HCT116 (cell line): ENCODE measurements around the gene BAG2. TPM values are rescaled to one million over a fixed set of nuclear protein-coding genes. Genes with fewer than 3 reads are reported as not detected.

Experiments used
- ATAC-seq: fragments of 200-7000 bp; cut with Tn5 transposase; 2 replicates; pipeline ENCODE4 v1.9.1; 2020; ENCODE audit warnings: mild to moderate bottlenecking, moderate library complexity
- BruUV-seq: library from RNA; stranded (reverse); fragments of 400-500 nt; replicated peaks from 2 replicates; lab custom pipeline; 2021; lab: Mats Ljungman, UMichigan
- CTCF ChIA-PET: fragments of 300-600 bp; sonication (Branson Sonifier 250); formaldehyde crosslinking; loops from one replicate; lab custom pipeline; 2021; ENCODE audit warnings: antibody characterized with exemption; lab: Charles Lee
- POLR2A ChIA-PET: fragments of 300-600, 350-600 bp; sonication (Branson Sonifier 250); formaldehyde crosslinking; loops from one replicate; lab custom pipeline; 2021; ENCODE audit warnings: antibody characterized with exemption; lab: Charles Lee
- RAD21 ChIA-PET, 2 experiments: fragments of 300-600 bp; sonication (Branson Sonifier 250); formaldehyde crosslinking; loops; one replicate each; lab custom pipeline; 2023; ENCODE audit warnings: low total read pairs in 2 of 2; ENCODE audit not compliant: uncharacterized antibody in 2 of 2, unreplicated experiment in 2 of 2, low non-redundant PET in 1 of 2; lab: Charles Lee
- DNase-seq: peaks from one replicate; pipeline ENCODE4 v3.0.0-alpha.2; 2010; ENCODE audit warnings: low read depth, low spot score
- H2AFZ ChIP-seq: fragments of 200-600 bp; shearing (Covaris generic), sonication (generic); 2 replicates; pipeline ENCODE4 v1.6.1; 2017; ENCODE audit warnings: low read depth, mixed run types, mixed read lengths, antibody characterized with exemption, low read length; ENCODE audit not compliant: poor library complexity, severe bottlenecking
- H3K27ac ChIP-seq: 2 replicates; pipeline ENCODE4 v1.5.1; 2012; ENCODE audit warnings: low read depth, low read length
- H3K27me3 ChIP-seq: fragments of 200-600 bp; sonication (generic); 2 replicates; pipeline ENCODE4 v1.6.1; 2016; ENCODE audit warnings: mixed run types, low read length, mixed read lengths; ENCODE audit not compliant: insufficient read depth
- H3K36me3 ChIP-seq, 2 experiments: fragments of 200-500 bp in 1 of 2; fragments of 200-600 bp in 1 of 2; sonication (Bioruptor generic) in 1 of 2; sonication (generic) in 1 of 2; 2 replicates each; pipeline versions ENCODE4 v1.5.1 to v1.6.1; 2014 to 2016; ENCODE audit warnings: low read length in 2 of 2, inconsistent platforms in 1 of 2, mixed read lengths in 1 of 2, mixed run types in 1 of 2; ENCODE audit not compliant: insufficient read depth in 2 of 2, control insufficient read depth in 1 of 2
- H3K4me1 ChIP-seq, 2 experiments: fragments of 200-600 bp in 1 of 2; sonication (generic) in 1 of 2; 2 replicates each; pipeline versions ENCODE4 v1.5.1 to v1.6.1; 2012 to 2017; ENCODE audit warnings: low read length in 2 of 2, inconsistent platforms in 1 of 2, mild to moderate bottlenecking in 1 of 2, mixed read lengths in 1 of 2, mixed run types in 1 of 2, moderate library complexity in 1 of 2; ENCODE audit not compliant: insufficient read depth in 2 of 2, control insufficient read depth in 1 of 2
- H3K4me2 ChIP-seq: fragments of 200-600 bp; sonication (generic); 2 replicates; pipeline ENCODE4 v1.6.1; 2017; ENCODE audit warnings: mixed run types, low read length, mixed read lengths
- H3K4me3 ChIP-seq, 2 experiments: fragments of 200-600 bp in 1 of 2; sonication (generic) in 1 of 2; replicated peaks in 1 of 2; 2 replicates each; pipeline ENCODE4 v1.5.1; 2011 to 2016; ENCODE audit warnings: low read length in 2 of 2, control low read depth in 1 of 2, low read depth in 1 of 2, mild to moderate bottlenecking in 1 of 2, mixed read lengths in 1 of 2, mixed run types in 1 of 2
- H3K79me2 ChIP-seq: fragments of 200-600 bp; sonication (generic); 2 replicates; pipeline ENCODE4 v1.6.1; 2017; ENCODE audit warnings: mild to moderate bottlenecking, mixed run types, low read length, moderate library complexity, mixed read lengths; ENCODE audit not compliant: insufficient read depth
- H3K9ac ChIP-seq: fragments of 200-600 bp; sonication (generic); 2 replicates; pipeline ENCODE4 v1.6.1; 2016; ENCODE audit warnings: low read length, mixed read lengths
- H3K9me2 ChIP-seq: fragments of 200-600 bp; sonication (generic), shearing (Covaris generic); 2 replicates; pipeline ENCODE4 v1.6.1; 2017; ENCODE audit warnings: mixed run types, mild to moderate bottlenecking, moderate library complexity; ENCODE audit not compliant: insufficient read depth
- H3K9me3 ChIP-seq, 2 experiments: fragments of 200-500 bp in 1 of 2; fragments of 200-600 bp in 1 of 2; sonication (Bioruptor generic) in 1 of 2; sonication (generic) in 1 of 2; 2 replicates each; pipeline ENCODE4 v1.6.1; 2014 to 2017; ENCODE audit warnings: low read length in 2 of 2, mixed read lengths in 2 of 2, inconsistent platforms in 1 of 2, low read depth in 1 of 2, mild to moderate bottlenecking in 1 of 2, mixed run types in 1 of 2, moderate library complexity in 1 of 2; ENCODE audit not compliant: control insufficient read depth in 1 of 2, insufficient read depth in 1 of 2
- H4K20me1 ChIP-seq: fragments of 200-600 bp; sonication (generic), shearing (Covaris generic); 2 replicates; pipeline ENCODE4 v1.6.1; 2017; ENCODE audit warnings: mixed run types, mild to moderate bottlenecking, moderate library complexity; ENCODE audit not compliant: insufficient read depth
- ATF3 ChIP-seq: IDR thresholded peaks from 2 replicates; pipeline ENCODE4 v1.6.1; 2012
- CBX3 ChIP-seq: IDR thresholded peaks from 2 replicates; pipeline ENCODE4 v1.6.1; 2012; ENCODE audit warnings: low read depth
- CEBPB ChIP-seq: IDR thresholded peaks from 2 replicates; pipeline ENCODE4 v1.6.1; 2012; ENCODE audit warnings: low read depth
- ELF1 ChIP-seq: IDR thresholded peaks from 2 replicates; pipeline ENCODE4 v1.6.1; 2012; ENCODE audit warnings: low read depth, borderline replicate concordance
- EZH2 ChIP-seq: fragments of 200-600 bp; sonication (generic); IDR thresholded peaks from 2 replicates; pipeline ENCODE4 v1.6.1; 2017; ENCODE audit warnings: antibody characterized with exemption, mixed run types
- FOSL1 ChIP-seq: IDR thresholded peaks from 2 replicates; pipeline ENCODE4 v1.6.1; 2012; ENCODE audit warnings: low read depth
- POLR2A ChIP-seq: IDR thresholded peaks from 2 replicates; pipeline ENCODE4 v1.7.0; 2011; ENCODE audit warnings: borderline replicate concordance; ENCODE audit not compliant: insufficient read depth, insufficient read length; ENCODE audit errors: extremely low read depth
- POLR2AphosphoS5 ChIP-seq: IDR thresholded peaks from 2 replicates; pipeline ENCODE4 v1.6.1; 2011; ENCODE audit warnings: mild to moderate bottlenecking, low read depth, low read length, moderate library complexity
- RAD21 ChIP-seq: IDR thresholded peaks from 2 replicates; pipeline ENCODE4 v1.6.1; 2012; ENCODE audit warnings: low read depth, mild to moderate bottlenecking
- SIN3A ChIP-seq: IDR thresholded peaks from 2 replicates; pipeline ENCODE4 v1.6.1; 2012; ENCODE audit warnings: low read depth
- SP1 ChIP-seq: IDR thresholded peaks from 2 replicates; pipeline ENCODE4 v1.6.1; 2012; ENCODE audit warnings: low read depth
- SRF ChIP-seq: IDR thresholded peaks from 2 replicates; pipeline ENCODE4 v1.6.1; 2012; ENCODE audit warnings: low read depth
- TCF7L2 ChIP-seq: IDR thresholded peaks from 2 replicates; pipeline ENCODE4 v1.7.0; 2011; ENCODE audit warnings: borderline replicate concordance, inconsistent platforms; ENCODE audit not compliant: insufficient read depth, insufficient read length; ENCODE audit errors: extremely low read depth
- YY1 ChIP-seq: IDR thresholded peaks from 2 replicates; pipeline ENCODE4 v1.6.1; 2011; ENCODE audit warnings: low read length, low read depth, moderate library complexity, mild to moderate bottlenecking; ENCODE audit not compliant: insufficient replicate concordance; ENCODE audit errors: extremely low read depth
- ZNF274 ChIP-seq: fragments of 200-500 bp; sonication (Bioruptor generic); IDR thresholded peaks from 2 replicates; pipeline ENCODE4 v1.6.1; 2014; ENCODE audit warnings: mild to moderate bottlenecking, low read depth, low read length, inconsistent platforms
- intact Hi-C: fragments of 100-400 bp; cut with micrococcal nuclease; formaldehyde crosslinking; loops from 2 replicates; pipeline ENCODE4 v1.10.0; 2022
- total RNA-seq: library from RNA; stranded (reverse); gene quantifications from one replicate; pipeline ENCODE4 v1.2.1, GENCODE V29; 2021; ENCODE audit not compliant: unreplicated experiment
- TF ChIP-seq, protein P1 (sequence below), 3 experiments: fragments of 200-600 bp in 1 of 3; sonication (generic) in 1 of 3; IDR thresholded peaks in 2 of 3; conservative IDR thresholded peaks in 1 of 3; 2 replicates each; pipeline ENCODE4 v1.5.1; 2012 to 2017; ENCODE audit warnings: low read depth in 2 of 3, low read length in 2 of 3, antibody characterized with exemption in 1 of 3, borderline replicate concordance in 1 of 3, control low read depth in 1 of 3, mild to moderate bottlenecking in 1 of 3, mixed read lengths in 1 of 3, mixed run types in 1 of 3, moderate library complexity in 1 of 3; ENCODE audit not compliant: insufficient read depth in 1 of 3
- TF ChIP-seq, protein P2 (sequence below): IDR thresholded peaks from 2 replicates; pipeline ENCODE4 v1.6.1; 2011; ENCODE audit warnings: mild to moderate bottlenecking, low read length, moderate library complexity; ENCODE audit not compliant: insufficient replicate concordance; ENCODE audit errors: extremely low read depth

Gene BAG2
- total RNA-seq, 1 experiment from 2014 or later: 13.5 TPM

GRCh38 chr6:57173056-57173885, 1.1 kb downstream of the BAG2 start:
- Histone ChIP-seq H3K9me2 (no peaks in the 10 kb centered on the region), H3K36me3 (no peaks in the 10 kb centered on the region), H3K4me2 (peak overlapping the region; percentile 85), H3K4me3 (peak overlapping the region; percentile 78 to 85), H3K9ac (peak overlapping the region; percentile 91), H3K27me3 (no peaks in the 10 kb centered on the region), H3K27ac (peak overlapping the region; percentile 90), H3K79me2 (peaks cover 67% of the 10 kb centered on the region), H3K9me3 (no peaks in the 10 kb centered on the region)
- ATAC-seq (no peak), DNase-seq (no peak)
- CTCF ChIA-PET: interaction anchor here (1.4 kb wide), 1 partner anchor 269 kb away, joined by 4 read pairs; no protein-coding TSS in a partner anchor
- BruUV-seq: TSS peak; percentile 46
- TF ChIP-seq ELF1 (no peak), SIN3A (no peak), SRF (no peak), POLR2A (no peak), EZH2 (no peak), FOSL1 (no peak), SP1 (no peak), RAD21 (no peak), CBX3 (no peak), CEBPB (no peak), YY1 (no peak), POLR2AphosphoS5 (no peak), TCF7L2 (no peak), ATF3 (no peak), ZNF274 (no peak)
- TF ChIP-seq, protein P1, sequence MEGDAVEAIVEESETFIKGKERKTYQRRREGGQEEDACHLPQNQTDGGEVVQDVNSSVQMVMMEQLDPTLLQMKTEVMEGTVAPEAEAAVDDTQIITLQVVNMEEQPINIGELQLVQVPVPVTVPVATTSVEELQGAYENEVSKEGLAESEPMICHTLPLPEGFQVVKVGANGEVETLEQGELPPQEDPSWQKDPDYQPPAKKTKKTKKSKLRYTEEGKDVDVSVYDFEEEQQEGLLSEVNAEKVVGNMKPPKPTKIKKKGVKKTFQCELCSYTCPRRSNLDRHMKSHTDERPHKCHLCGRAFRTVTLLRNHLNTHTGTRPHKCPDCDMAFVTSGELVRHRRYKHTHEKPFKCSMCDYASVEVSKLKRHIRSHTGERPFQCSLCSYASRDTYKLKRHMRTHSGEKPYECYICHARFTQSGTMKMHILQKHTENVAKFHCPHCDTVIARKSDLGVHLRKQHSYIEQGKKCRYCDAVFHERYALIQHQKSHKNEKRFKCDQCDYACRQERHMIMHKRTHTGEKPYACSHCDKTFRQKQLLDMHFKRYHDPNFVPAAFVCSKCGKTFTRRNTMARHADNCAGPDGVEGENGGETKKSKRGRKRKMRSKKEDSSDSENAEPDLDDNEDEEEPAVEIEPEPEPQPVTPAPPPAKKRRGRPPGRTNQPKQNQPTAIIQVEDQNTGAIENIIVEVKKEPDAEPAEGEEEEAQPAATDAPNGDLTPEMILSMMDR (IDR thresholded peaks at IDR 0.05 in 2 of 3, conservative IDR thresholded peaks at IDR 0.05 in 1 of 3; ENCODE audit: borderline replicate concordance in 1 of 3, insufficient read depth in 1 of 3, low read depth in 2 of 3, low read length in 2 of 3): no peak
- TF ChIP-seq, protein P2, sequence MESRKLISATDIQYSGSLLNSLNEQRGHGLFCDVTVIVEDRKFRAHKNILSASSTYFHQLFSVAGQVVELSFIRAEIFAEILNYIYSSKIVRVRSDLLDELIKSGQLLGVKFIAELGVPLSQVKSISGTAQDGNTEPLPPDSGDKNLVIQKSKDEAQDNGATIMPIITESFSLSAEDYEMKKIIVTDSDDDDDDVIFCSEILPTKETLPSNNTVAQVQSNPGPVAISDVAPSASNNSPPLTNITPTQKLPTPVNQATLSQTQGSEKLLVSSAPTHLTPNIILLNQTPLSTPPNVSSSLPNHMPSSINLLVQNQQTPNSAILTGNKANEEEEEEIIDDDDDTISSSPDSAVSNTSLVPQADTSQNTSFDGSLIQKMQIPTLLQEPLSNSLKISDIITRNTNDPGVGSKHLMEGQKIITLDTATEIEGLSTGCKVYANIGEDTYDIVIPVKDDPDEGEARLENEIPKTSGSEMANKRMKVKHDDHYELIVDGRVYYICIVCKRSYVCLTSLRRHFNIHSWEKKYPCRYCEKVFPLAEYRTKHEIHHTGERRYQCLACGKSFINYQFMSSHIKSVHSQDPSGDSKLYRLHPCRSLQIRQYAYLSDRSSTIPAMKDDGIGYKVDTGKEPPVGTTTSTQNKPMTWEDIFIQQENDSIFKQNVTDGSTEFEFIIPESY: no peak
- TF ChIP-seq, all 23 proteins: peak for 0
- ChIA-PET POLR2A (no interaction called here), RAD21 (no interaction called here)
- H4K20me1 ChIP-seq: no peaks in the 10 kb centered on the region
- peaks cover 6 to 20% of the 10 kb centered on the region in 2 experiments for H3K4me1 ChIP-seq
- no peak overlapping the region for H2AFZ ChIP-seq
- intact Hi-C loops: loop anchor here (1.0 to 5.0 kb wide), 3 partner anchors 143 to 268 kb away; partner anchors contain the start of gene BEND6
